B cell (primary cell): ENCODE results near the gene COL5A1.

Experiments
- EZH2 ChIP-seq: IDR thresholded peaks from 2 replicates; pipeline ENCODE4 v1.6.1; 2012; ENCODE audit warnings: borderline replicate concordance, low read depth, mild to moderate bottlenecking, moderate library complexity, low read length; ENCODE audit not compliant: insufficient read depth, poor library complexity, severe bottlenecking
- TF ChIP-seq, protein P1 (sequence below): fragments of 200-600 bp; IDR thresholded peaks from one replicate; pipeline ENCODE4 v1.8.0; 2022; ENCODE audit warnings: antibody characterized with exemption, mild to moderate bottlenecking

- TF ChIP-seq, protein P1, sequence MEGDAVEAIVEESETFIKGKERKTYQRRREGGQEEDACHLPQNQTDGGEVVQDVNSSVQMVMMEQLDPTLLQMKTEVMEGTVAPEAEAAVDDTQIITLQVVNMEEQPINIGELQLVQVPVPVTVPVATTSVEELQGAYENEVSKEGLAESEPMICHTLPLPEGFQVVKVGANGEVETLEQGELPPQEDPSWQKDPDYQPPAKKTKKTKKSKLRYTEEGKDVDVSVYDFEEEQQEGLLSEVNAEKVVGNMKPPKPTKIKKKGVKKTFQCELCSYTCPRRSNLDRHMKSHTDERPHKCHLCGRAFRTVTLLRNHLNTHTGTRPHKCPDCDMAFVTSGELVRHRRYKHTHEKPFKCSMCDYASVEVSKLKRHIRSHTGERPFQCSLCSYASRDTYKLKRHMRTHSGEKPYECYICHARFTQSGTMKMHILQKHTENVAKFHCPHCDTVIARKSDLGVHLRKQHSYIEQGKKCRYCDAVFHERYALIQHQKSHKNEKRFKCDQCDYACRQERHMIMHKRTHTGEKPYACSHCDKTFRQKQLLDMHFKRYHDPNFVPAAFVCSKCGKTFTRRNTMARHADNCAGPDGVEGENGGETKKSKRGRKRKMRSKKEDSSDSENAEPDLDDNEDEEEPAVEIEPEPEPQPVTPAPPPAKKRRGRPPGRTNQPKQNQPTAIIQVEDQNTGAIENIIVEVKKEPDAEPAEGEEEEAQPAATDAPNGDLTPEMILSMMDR = no peak
- no peak for TF ChIP-seq EZH2
Measured at GRCh38 chr9:134723491-134724190, 82.0 kb downstream of the COL5A1 start.
